NCI-H748 (cell line): Measurements from ENCODE around the gene FXYD3.
A peak's percentile ranks its signal among the peaks of the same experiment; 100 is the strongest.
"Not testable (repeated sequence)": the region's sequence is repeated elsewhere in the genome, so short reads cannot be mapped to it uniquely, and the experiment has no call there.

Experiments used
- DNase-seq: peaks from one replicate; lab custom pipeline; 2025; ENCODE audit not compliant: unreplicated experiment; lab: John Stamatoyannopoulos, UW

The FXYD3 gene

DNA sequence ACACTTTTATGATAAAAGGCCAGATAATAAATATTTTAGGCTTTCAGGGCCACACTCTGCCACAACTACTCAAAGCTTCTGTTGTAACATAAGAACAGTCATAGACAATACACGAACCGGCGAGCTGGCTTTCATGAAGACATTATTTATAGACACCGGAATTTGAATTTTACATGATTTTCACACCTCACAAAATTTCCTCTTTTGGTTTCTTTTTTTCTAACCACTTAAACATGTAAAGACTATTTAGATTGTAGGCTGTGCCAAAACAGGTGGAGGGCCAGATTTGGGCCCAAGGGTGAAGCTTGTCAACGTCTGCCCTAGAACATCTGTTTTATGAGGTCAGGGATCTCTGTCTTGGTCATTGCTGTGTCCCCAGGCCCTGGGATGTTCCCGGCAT lies 29.7 kb upstream of the FXYD3 start:
- no peak for DNase-seq

GRCh38 chr19:35086455-35086854 lies 29.2 kb upstream of the FXYD3 start:
- no peak for DNase-seq

GRCh38 chr19:35087393-35087792 lies 28.2 kb upstream of the FXYD3 start:
- no peak for DNase-seq

DNA sequence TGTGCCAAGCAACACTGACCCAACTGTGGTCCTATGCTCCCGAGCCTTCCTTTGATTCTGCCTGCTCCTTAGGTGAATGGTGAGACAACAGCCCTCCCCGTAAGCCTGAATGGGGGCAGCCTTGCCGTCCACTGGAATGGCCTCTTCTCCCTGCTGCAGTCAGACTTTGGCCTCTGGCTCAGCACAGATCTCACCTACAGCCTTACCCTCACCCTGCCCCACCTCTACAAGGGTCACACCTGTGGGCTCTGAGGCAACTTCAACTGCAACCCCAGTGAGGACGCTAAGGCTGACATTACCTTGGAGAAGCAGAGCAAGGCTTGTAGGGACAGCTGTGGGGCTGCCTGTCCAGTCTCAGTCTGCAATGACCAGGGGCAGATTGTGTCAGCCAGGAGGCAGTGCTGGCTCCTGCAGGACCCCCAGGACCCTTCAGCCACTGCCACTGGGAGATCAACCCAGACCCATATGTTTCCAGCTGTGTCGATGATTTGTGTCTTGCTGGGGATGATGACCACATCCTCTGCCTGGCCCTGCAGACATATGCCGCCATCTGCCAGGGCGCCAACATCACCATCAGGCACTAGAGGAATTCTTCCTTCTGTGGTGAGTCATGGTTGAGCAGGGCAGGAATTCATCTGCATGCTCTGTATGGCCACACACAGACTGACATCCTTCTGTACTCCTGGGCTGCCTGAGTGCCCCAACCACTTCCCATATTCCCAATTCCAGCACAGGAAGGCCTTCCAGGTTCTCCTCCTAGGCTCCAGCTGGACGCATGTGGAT lies 27.3 kb upstream of the FXYD3 start:
- DNase-seq: no peak

- DNase-seq: no peak
Measured at GRCh38 chr19:35089554-35089953, 26.1 kb upstream of the FXYD3 start.

- no peak for DNase-seq
Measured at GRCh38 chr19:35090160-35090505, 25.5 kb upstream of the FXYD3 start.

GRCh38 chr19:35090506-35091214 lies 25.0 kb upstream of the FXYD3 start:
- peak; percentile 65 for DNase-seq

GRCh38 chr19:35093430-35093829 lies 22.2 kb upstream of the FXYD3 start:
- no peak for DNase-seq

- no peak for DNase-seq
Measured at GRCh38 chr19:35093941-35094647, 21.5 kb upstream of the FXYD3 start.

DNA sequence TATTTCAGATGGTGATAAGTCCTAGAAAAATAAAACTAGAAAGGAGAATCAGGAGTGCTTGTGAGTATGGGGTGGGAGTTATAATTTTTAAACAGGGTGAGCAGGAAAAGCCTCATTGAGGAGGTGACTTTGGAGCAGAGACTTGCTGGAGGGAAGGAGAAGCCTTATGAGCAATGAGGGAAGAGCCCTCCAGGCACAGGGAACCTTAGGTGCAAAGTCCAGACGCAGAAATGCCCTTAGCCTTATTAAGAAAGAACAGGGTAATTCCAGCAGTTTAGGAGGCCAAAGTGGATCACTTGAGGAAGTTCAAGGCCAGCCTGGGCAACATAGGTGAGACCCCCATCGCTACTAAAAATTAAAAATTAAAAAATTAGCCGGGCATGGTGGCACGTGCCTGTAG lies 21.0 kb upstream of the FXYD3 start:
- no peak for DNase-seq

- DNase-seq: no peak
Measured at GRCh38 chr19:35095667-35096368, 19.8 kb upstream of the FXYD3 start.

DNA sequence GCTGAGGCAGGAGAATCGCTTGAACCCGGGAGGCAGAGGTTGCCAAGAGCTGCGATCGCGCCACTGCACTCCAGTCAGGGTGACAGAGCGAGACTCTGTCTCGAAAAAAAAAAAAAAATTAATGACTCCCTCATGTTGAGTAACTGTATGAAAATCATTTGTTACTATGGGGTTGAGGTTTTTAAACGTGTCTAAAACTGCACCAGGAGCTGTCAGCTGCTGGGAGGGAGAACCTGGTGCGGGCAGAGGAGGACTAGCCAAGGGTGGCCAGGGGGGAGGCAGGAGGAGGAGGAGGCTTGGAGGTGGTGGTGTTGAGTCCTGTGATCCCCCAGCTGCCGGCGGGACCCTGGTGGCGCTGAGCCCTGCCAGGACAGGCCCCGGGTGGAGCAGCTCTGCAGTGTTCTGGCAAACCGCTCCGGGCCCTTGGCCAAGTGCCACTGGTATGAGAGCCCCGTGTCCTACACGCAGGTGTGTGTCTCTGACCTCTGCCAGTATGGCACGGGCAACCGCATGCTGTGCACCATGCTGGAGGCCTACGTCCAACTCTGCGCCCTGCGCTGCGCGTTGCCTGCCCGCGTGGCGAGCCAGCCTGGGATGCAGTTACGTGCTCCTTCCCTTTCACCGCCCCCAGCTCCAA lies 17.1 kb upstream of the FXYD3 start:
- DNase-seq: no peak

DNA sequence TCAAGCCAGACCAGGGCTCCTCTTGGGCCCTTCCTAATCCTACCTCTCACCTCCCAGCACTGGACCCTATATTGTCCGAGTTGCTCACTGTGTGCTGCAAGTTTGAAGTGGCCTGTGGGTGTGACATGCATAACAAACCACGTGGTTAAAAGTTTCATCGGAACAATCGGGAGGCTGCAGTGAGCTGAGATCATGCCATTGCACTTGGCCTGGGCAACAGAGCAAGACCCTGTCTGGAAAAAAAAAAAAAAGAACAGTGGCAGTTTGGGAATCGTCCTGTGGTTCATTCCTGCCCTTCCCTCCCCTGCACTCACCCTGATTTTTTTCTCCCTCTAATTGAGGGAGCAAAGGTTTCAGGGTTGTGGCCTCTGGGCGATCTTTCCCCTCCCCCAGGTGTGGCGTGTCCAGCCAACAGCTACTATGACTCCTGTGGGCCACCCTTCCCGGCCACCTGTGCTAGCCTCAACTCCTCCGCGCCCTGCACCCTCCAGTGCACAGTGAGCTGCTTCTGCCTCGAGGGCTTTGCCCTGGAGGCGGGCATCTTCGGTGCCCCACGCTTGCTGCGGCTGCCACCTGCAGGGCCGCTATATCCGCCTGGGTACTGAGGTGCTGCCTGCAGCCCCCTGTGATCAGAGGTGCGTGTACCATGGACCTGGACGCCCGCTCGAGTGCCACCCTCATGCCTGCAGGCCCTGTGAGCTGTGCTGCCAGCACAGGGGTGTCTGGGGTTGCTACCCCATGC lies 16.3 kb upstream of the FXYD3 start:
- DNase-seq: no peak

DNA sequence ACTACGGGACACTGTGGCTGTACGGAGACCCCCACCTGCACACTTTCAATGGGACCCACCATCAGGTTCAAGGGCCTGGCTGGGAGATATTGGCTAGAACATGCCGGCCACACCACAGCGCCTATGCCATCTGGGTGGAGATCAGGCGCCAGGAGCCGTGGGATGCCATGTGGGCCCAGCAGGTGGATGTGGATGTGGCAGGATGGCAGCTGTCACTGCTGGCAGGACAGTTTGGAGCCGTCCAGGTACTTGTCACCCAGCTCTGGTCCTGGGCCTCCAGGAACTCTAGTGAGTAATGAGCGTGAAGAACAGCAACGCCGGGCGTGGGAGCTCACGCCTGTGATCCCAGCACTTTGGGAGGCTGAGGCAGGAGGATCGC lies 15.7 kb upstream of the FXYD3 start:
- no peak for DNase-seq

- no peak for DNase-seq
Measured at GRCh38 chr19:35100588-35101533, 14.8 kb upstream of the FXYD3 start.

DNA sequence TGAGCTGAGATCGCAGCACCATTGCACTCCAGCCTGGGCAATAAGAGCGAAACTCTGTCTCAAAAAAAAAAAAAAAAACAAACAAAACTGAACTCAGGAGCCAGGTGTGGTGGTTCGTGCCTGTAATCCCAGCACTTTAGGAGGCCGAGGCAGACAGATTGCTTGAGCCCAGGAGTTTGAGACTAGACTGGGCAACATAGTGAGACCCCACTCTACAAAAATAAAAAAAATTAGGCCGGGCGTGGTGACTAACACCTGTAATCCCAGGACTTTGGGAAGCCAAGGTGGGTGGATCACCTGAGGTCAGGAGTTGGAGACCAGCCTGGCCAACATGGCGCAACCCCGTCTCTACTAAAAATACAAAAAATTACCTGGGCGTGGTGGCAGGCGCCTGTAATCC lies 13.7 kb upstream of the FXYD3 start:
- not testable (repeated sequence) for DNase-seq

DNA sequence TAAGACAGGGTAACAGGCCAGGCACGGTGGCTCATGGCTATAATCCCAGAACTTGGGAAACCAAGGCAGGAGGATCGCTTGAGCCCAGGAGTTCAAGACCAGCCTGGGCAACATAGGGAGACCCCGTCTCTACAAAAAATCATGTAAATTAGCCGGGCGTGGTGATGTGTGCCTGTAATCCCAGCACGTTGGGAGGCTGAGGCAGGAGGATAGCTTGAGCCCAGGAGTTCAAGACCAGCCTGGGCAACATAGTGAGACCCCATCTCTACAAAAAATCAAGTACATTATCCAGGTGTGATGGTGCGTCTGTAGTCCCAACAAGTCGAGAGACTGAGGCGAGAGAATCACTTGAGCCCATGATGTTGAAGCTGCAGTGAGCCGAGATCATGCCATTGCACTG lies 12.0 kb upstream of the FXYD3 start:
- not testable (repeated sequence) for DNase-seq

DNA sequence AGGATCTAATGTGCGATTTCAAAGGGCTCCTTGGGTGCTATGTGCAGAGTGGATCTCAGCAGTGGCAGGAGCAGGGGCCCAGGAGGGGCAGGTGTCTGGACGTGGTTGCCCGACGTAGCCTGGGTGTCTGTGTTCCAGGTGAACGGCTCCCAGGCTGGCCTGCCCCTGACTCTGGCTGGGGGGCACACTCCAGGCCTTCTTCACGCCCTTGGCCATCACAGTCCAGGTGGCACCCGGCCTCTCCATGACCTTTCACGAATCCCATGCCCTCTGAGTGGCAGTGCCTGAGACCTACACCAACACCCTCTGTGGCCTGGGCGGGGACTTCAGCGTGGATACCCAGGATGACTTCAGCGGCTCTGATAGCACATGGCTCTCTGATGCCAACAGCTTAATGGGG lies 11.3 kb upstream of the FXYD3 start:
- no peak for DNase-seq

DNA sequence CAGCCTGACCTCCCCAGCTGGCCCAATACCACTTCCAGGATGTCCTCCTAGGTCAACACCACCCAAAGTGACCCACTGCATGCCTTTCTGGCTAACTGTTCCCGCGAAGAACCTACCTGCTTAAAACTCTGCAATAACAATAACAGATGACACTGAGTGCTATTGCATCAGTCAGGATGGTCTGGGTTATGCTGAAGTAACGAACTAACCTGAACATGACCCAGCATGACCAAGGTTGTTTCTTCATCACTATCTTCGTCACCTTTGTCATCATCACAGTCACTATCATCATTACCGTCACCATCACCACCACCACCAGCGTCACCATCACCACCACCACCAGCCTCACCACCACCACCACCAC lies 10.6 kb upstream of the FXYD3 start:
- no peak for DNase-seq
